Thyroid gland (tissue), 4 donors: ENCODE results near the gene IQGAP2.

Source experiments
- POLR2A ChIP-seq, 2 donors: fragments of 450-650 bp; IDR thresholded peaks; one replicate each; pipeline ENCODE4 v1.6.1; 2017; ENCODE audit warnings: antibody characterized with exemption in 2 of 2, mild to moderate bottlenecking in 2 of 2, moderate library complexity in 1 of 2
- TF ChIP-seq, protein P1 (sequence below), 6 experiments: fragments of 200-600 bp in 3 of 6; fragments of 450-650 bp in 3 of 6; sonication (generic) in 3 of 6; IDR thresholded peaks; one replicate each; pipeline ENCODE4 v1.5.1; 2016 to 2019; ENCODE audit warnings: antibody characterized with exemption in 6 of 6, mild to moderate bottlenecking in 2 of 6, inconsistent platforms in 1 of 6, moderate library complexity in 1 of 6

DNA sequence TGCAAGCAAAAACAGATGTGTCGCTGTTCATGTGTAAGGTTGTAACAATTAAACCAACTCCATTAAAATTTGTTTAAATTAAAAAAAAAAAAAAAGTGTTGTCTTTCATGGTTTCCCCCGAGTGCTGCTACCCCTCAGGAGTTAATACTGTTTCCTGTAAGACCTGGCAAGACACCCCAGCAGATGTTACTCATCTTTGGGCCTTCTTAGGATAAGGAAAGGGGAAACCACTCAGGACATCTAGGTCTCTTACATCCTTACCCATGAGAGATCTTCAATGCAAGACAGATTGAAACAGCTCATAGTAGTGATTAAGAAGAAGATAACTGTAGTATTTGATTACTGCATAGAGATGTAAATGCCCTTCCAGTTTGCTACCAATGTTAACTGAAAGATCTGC lies 279.3 kb downstream of the IQGAP2 start:
- TF ChIP-seq, protein P1, sequence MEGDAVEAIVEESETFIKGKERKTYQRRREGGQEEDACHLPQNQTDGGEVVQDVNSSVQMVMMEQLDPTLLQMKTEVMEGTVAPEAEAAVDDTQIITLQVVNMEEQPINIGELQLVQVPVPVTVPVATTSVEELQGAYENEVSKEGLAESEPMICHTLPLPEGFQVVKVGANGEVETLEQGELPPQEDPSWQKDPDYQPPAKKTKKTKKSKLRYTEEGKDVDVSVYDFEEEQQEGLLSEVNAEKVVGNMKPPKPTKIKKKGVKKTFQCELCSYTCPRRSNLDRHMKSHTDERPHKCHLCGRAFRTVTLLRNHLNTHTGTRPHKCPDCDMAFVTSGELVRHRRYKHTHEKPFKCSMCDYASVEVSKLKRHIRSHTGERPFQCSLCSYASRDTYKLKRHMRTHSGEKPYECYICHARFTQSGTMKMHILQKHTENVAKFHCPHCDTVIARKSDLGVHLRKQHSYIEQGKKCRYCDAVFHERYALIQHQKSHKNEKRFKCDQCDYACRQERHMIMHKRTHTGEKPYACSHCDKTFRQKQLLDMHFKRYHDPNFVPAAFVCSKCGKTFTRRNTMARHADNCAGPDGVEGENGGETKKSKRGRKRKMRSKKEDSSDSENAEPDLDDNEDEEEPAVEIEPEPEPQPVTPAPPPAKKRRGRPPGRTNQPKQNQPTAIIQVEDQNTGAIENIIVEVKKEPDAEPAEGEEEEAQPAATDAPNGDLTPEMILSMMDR (IDR thresholded peaks at IDR 0.05), result no peak
- TF ChIP-seq POLR2A (IDR thresholded peaks at IDR 0.05), result no peak
